IMR-90 (cell line): ENCODE data around the gene FAM186B. TPM values are rescaled to one million over a fixed set of nuclear protein-coding genes. Genes with fewer than 3 reads are reported as not detected.

Experiments used
- ATAC-seq: fragments of 200-7000 bp; cut with Tn5 transposase; 2 replicates; pipeline ENCODE4 v1.9.1; 2020; ENCODE audit warnings: low read depth, mild to moderate bottlenecking, moderate library complexity
- BruUV-seq: library from RNA; stranded (reverse); fragments of 400-500 nt; replicated peaks from 2 replicates; lab custom pipeline; 2021; lab: Mats Ljungman, UMichigan
- CTCF ChIA-PET: fragments of 300-600 bp; formaldehyde crosslinking; extraction: SDS; loops from one replicate; lab custom pipeline; 2021; ENCODE audit warnings: antibody characterized with exemption; lab: Yijun Ruan, JAX
- POLR2A ChIA-PET: fragments of 300-600 bp; sonication (Branson Sonifier 250); formaldehyde crosslinking; loops from one replicate; lab custom pipeline; 2022; ENCODE audit warnings: antibody characterized with exemption; ENCODE audit not compliant: unreplicated experiment; lab: Charles Lee
- DNase-seq: peaks from one replicate; pipeline ENCODE4 v3.0.0; 2013
- H2AFZ ChIP-seq: replicated peaks from 2 replicates; pipeline ENCODE3; 2013; ENCODE audit warnings: low read length, mild to moderate bottlenecking; ENCODE audit not compliant: poor library complexity
- H2AK5ac ChIP-seq: 2 replicates; pipeline ENCODE4 v1.6.1; 2013; ENCODE audit warnings: low read depth, low read length, inconsistent platforms
- H2AK9ac ChIP-seq: replicated peaks from 2 replicates; pipeline ENCODE3; 2013; ENCODE audit warnings: mild to moderate bottlenecking, low read depth, low read length, moderate library complexity; ENCODE audit not compliant: poor library complexity
- H2BK120ac ChIP-seq: 2 replicates; pipeline ENCODE4 v1.6.1; 2013; ENCODE audit warnings: low read depth, low read length, inconsistent platforms
- H2BK15ac ChIP-seq: 3 replicates; pipeline ENCODE4 v1.6.1; 2013; ENCODE audit warnings: low read depth, low read length, inconsistent platforms
- H2BK20ac ChIP-seq: 2 replicates; pipeline ENCODE4 v1.6.1; 2013; ENCODE audit warnings: low read depth, mild to moderate bottlenecking, inconsistent platforms, low read length, moderate library complexity
- H2BK5ac ChIP-seq: 2 replicates; pipeline ENCODE4 v1.6.1; 2013; ENCODE audit warnings: mild to moderate bottlenecking, low read depth, low read length, inconsistent platforms; ENCODE audit not compliant: poor library complexity, severe bottlenecking
- H3K14ac ChIP-seq: replicated peaks from 2 replicates; pipeline ENCODE4 v1.6.1; 2013; ENCODE audit warnings: low read depth, low read length, inconsistent platforms
- H3K18ac ChIP-seq: 2 replicates; pipeline ENCODE4 v1.6.1; 2013; ENCODE audit warnings: low read depth, low read length, control low read depth
- H3K23ac ChIP-seq: 2 replicates; pipeline ENCODE4 v1.6.1; 2013; ENCODE audit warnings: low read depth, low read length, inconsistent platforms
- H3K27ac ChIP-seq: 2 replicates; pipeline ENCODE4 v1.5.1; 2013; ENCODE audit warnings: mild to moderate bottlenecking, control low read depth, low read length; ENCODE audit not compliant: insufficient read depth
- H3K27me3 ChIP-seq: 2 replicates; pipeline ENCODE4 v1.6.1; 2013; ENCODE audit warnings: low read length; ENCODE audit not compliant: control insufficient read depth, insufficient read depth
- H3K36me3 ChIP-seq: 2 replicates; pipeline ENCODE4 v1.6.1; 2013; ENCODE audit warnings: low read length, mixed read lengths; ENCODE audit not compliant: control insufficient read depth, insufficient read depth
- H3K4ac ChIP-seq: 2 replicates; pipeline ENCODE4 v1.6.1; 2013; ENCODE audit warnings: low read depth, low read length, inconsistent platforms
- H3K4me1 ChIP-seq: 2 replicates; pipeline ENCODE4 v1.6.1; 2013; ENCODE audit warnings: low read length, mixed read lengths; ENCODE audit not compliant: control insufficient read depth, insufficient read depth
- H3K4me2 ChIP-seq: 2 replicates; pipeline ENCODE4 v1.6.1; 2013; ENCODE audit warnings: low read depth, mild to moderate bottlenecking, control low read depth, low read length, moderate library complexity
- H3K4me3 ChIP-seq: 2 replicates; pipeline ENCODE4 v1.5.1; 2013; ENCODE audit warnings: low read depth, mild to moderate bottlenecking, control low read depth, low read length, moderate library complexity; ENCODE audit not compliant: insufficient read depth
- H3K56ac ChIP-seq: 2 replicates; pipeline ENCODE4 v1.6.1; 2013; ENCODE audit warnings: low read length, inconsistent platforms; ENCODE audit not compliant: insufficient read depth; ENCODE audit errors: extremely low read depth
- H3K79me1 ChIP-seq, 2 experiments: 2 replicates each; pipeline ENCODE4 v1.6.1; 2013; ENCODE audit warnings: low read length in 2 of 2, inconsistent platforms in 1 of 2, low read depth in 1 of 2
- H3K9ac ChIP-seq: 2 replicates; pipeline ENCODE4 v1.6.1; 2013; ENCODE audit warnings: low read depth, low read length, control low read depth
- H3K9me1 ChIP-seq: 2 replicates; pipeline ENCODE4 v1.6.1; 2013; ENCODE audit warnings: low read length, inconsistent platforms; ENCODE audit not compliant: insufficient read depth
- H3K9me3 ChIP-seq: 2 replicates; pipeline ENCODE4 v1.6.1; 2013; ENCODE audit warnings: low read length; ENCODE audit not compliant: control insufficient read depth, insufficient read depth
- H4K20me1 ChIP-seq: 2 replicates; pipeline ENCODE4 v1.6.1; 2013; ENCODE audit warnings: low read length, inconsistent platforms; ENCODE audit not compliant: insufficient read depth
- H4K5ac ChIP-seq: 2 replicates; pipeline ENCODE4 v1.6.1; 2013; ENCODE audit warnings: mild to moderate bottlenecking, low read depth, low read length, control low read depth
- H4K8ac ChIP-seq, 2 experiments: 2 replicates each; pipeline ENCODE4 v1.6.1; 2013; ENCODE audit warnings: low read depth in 2 of 2, low read length in 2 of 2, control low read depth in 1 of 2, inconsistent platforms in 1 of 2
- H4K91ac ChIP-seq: 2 replicates; pipeline ENCODE4 v1.6.1; 2013; ENCODE audit warnings: low read depth, low read length, inconsistent platforms; ENCODE audit not compliant: insufficient read depth
- BHLHE40 ChIP-seq: fragments of 150-350 bp; IDR thresholded peaks from 2 replicates; pipeline ENCODE4 v1.6.1; 2016; ENCODE audit warnings: mild to moderate bottlenecking, low read depth, low read length
- CEBPB ChIP-seq: IDR thresholded peaks from 2 replicates; pipeline ENCODE4 v1.6.1; 2012; ENCODE audit warnings: low read depth, low read length, improper control_type of control experiment
- MAFK ChIP-seq: IDR thresholded peaks from 2 replicates; pipeline ENCODE4 v1.6.1; 2012; ENCODE audit warnings: low read depth, low read length, improper control_type of control experiment
- POLR2A ChIP-seq: IDR thresholded peaks from 2 replicates; pipeline ENCODE4 v1.6.1; 2012; ENCODE audit warnings: mild to moderate bottlenecking, low read depth, low read length
- WGBS, 2 experiments: methylation state at CpG; one replicate each; pipeline versions ENCODE4 v1.1.5 to v1.1.7; 2013; ENCODE audit warnings: missing lambda C conversion rate in 2 of 2; ENCODE audit not compliant: insufficient read length in 1 of 2; ENCODE audit errors: extremely low coverage in 2 of 2; 5-methylcytosine and 5-hydroxymethylcytosine counted together
- dilution Hi-C: fragments of 300-500 bp; cut with HindIII; formaldehyde crosslinking; loops from one replicate; pipeline ENCODE4 v1.14.3; 2018; ENCODE audit warnings: low sequenced_read_pairs; ENCODE audit not compliant: unreplicated experiment
- in situ Hi-C: fragments of 300-500 bp; cut with MboI; formaldehyde crosslinking; loops from 3 replicates; pipeline ENCODE4 v1.14.3; 2019; ENCODE audit warnings: low sequenced_read_pairs, inconsistent platforms, mixed read lengths
- intact Hi-C: fragments of 100-400 bp; cut with micrococcal nuclease; formaldehyde crosslinking; loops from 2 replicates; pipeline ENCODE4 v1.10.0; 2022
- polyA plus RNA-seq, 3 experiments: library from polyadenylated mRNA; depleted of rRNA; stranded (reverse); fragments of >200 nt; gene quantifications; 2 replicates each; pipeline ENCODE4 v1.2.3, GENCODE V29; 2012; ENCODE audit warnings: low replicate concordance in 1 of 3
- total RNA-seq: library from RNA; depleted of rRNA; stranded (reverse); fragments of >200 nt; gene quantifications from 2 replicates; pipeline ENCODE4 v1.2.3, GENCODE V29; 2012
- TF ChIP-seq, protein P1 (sequence below): fragments of 150-350 bp; IDR thresholded peaks from 2 replicates; pipeline ENCODE4 v1.6.1; 2017; ENCODE audit warnings: mild to moderate bottlenecking, antibody characterized with exemption, low read length, low read depth

FAM186B gene
- total and polyA plus RNA-seq, 2 of the 4 experiments (the other 2 are of a cell fraction) = 0.10 to 0.18 TPM

DNA sequence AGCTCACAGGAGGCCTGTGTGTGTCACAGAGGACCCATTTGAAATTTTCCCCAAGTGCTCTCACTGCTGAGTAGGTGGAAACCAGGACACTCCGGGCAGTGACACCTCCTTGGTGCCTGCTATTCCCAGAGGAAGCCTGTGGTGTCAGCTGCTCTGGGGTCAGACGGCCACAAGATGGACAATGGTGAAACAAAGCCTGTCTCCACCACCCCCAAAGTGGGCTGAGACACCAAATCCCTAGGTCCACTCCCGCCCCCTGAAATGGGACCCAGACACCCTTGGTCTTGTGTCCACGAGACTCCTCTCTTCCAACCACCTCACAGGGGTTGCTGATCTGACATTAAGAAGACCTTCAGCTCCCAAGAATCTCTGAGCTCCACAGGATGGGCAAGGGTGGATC is 59.6 kb downstream of the FAM186B start:
- Histone ChIP-seq H4K8ac (no peak overlapping the region), H2AK5ac (no peak overlapping the region), H3K56ac (no peak overlapping the region), H3K18ac (no peak overlapping the region), H2BK120ac (no peak overlapping the region), H3K4me1 (peaks cover 3% of the 10 kb centered on the region; the same call in 1 of the 2 replicates), H3K27me3 (peaks cover 81% of the 10 kb centered on the region), H3K14ac (no peak overlapping the region), H4K91ac (no peak overlapping the region), H3K9me3 (no peaks in the 10 kb centered on the region), H2AK9ac (no peak overlapping the region), H3K4me3 (no peak overlapping the region), H2BK20ac (no peak overlapping the region), H2AFZ (no peak overlapping the region), H3K9me1 (no peaks in the 10 kb centered on the region), H3K27ac (no peak overlapping the region), H4K5ac (no peak overlapping the region), H2BK5ac (no peak overlapping the region), H3K23ac (no peak overlapping the region), H3K9ac (no peak overlapping the region), H3K79me1 (no peaks in the 10 kb centered on the region), H3K36me3 (no peaks in the 10 kb centered on the region), H2BK15ac (no peak overlapping the region), H3K4me2 (no peak overlapping the region), H4K20me1 (no peaks in the 10 kb centered on the region), H3K4ac (no peak overlapping the region)
- CTCF ChIA-PET = no interaction called here
- DNase-seq (no peak), ATAC-seq (no peak)
- dilution Hi-C loops = no loop called here
- intact Hi-C loops = no loop called here
- BruUV-seq = no TSS peak
- POLR2A ChIA-PET = no interaction called here
- in situ Hi-C loops = no loop called here
- WGBS, 2 experiments = 33% methylated on average over 1 of the region's 4 CpGs; no CpG with 5 or more reads in 1 of the 2 experiments
- TF ChIP-seq, protein P1, sequence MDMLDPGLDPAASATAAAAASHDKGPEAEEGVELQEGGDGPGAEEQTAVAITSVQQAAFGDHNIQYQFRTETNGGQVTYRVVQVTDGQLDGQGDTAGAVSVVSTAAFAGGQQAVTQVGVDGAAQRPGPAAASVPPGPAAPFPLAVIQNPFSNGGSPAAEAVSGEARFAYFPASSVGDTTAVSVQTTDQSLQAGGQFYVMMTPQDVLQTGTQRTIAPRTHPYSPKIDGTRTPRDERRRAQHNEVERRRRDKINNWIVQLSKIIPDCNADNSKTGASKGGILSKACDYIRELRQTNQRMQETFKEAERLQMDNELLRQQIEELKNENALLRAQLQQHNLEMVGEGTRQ = no peak
- TF ChIP-seq CEBPB (no peak), MAFK (no peak), BHLHE40 (no peak), POLR2A (no peak)
